Left lobe of liver (tissue), 2 donors: Measurements from ENCODE around the gene FOXL1. TPM values are rescaled to one million over a fixed set of nuclear protein-coding genes. Genes with fewer than 3 reads are reported as not detected.
A peak's percentile ranks its signal among the peaks of the same experiment; 100 is the strongest.

Experiments used
- ATAC-seq: fragments of 200-7000 bp; cut with Tn5 transposase; one replicate; pipeline ENCODE4 v1.9.1; 2020; ENCODE audit warnings: mild to moderate bottlenecking, moderate library complexity
- DNase-seq: peaks from one replicate; pipeline ENCODE4 v3.0.0-alpha.2; 2020; ENCODE audit warnings: low spot score
- total RNA-seq: library from RNA; stranded (reverse); gene quantifications from one replicate; pipeline ENCODE4 v1.2.1, GENCODE V29; 2021
- donor health status: DM: no; HTN: no; CAD: no; lungs with moderate emphysema.
- donor health status: DM: no; HTN: yes; CAD: no.

The FOXL1 gene
- total RNA-seq, 1 donor from 2014 or later = 0.28 TPM

DNA sequence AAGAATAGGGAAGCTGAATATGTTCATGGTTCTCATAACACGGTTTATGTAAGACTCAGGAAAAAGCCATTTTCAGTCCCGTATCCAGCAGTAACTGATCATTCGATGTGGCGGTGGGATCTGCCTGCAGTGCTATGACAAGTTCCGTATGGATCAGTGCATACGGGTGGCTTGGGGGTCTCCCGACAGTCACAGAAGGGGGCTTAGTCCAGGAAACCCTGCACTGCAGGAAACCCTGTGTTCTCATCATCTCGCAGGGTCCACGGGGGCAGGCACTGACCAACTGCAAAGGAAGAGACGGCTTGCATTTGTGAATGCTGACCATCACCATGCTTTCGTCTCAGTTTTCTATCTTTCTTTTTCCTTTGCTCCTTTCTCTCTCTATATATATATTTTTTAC, 31.1 kb upstream of the FOXL1 start:
- DNase-seq = no peak
- ATAC-seq = no peak

DNA sequence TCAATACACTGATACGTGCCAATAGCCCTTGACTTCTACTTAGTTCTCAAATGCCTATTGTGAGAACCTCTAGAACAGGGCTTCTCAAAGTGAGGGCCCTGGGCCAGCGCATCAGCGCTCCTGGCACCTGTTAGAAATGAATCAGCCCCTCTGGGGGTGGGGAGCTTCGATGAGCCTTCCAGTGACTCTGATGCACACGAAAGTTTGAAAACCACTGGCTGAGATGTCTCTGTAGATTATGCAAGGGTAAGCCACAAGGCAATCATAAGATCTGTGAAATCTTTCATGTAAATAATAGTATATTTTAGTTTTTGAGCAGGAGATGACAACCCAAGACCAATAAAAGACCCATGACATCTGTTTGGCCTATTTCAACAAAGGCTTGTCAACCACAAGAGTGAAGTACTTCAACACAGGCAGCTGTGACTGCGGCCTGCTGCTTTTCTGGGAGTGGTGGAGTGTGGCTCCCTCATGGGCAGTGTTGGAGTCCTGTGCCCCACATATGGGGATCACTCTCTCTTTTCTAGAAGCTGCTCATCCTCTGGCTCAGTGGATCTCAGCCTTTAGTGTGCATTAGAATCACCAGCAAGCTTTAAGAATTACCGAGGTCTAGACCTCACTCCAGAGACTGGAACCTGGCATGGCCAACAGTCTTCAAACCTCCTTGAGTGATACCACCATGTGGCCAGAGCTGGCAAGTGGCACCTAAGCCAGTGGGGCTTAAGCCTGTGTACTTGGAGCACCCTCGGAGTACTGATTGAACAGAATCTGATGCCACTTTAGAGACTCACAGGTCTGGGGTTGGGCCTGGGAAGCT, 29.1 kb upstream of the FOXL1 start:
- ATAC-seq (no peak), DNase-seq (no peak)

DNA sequence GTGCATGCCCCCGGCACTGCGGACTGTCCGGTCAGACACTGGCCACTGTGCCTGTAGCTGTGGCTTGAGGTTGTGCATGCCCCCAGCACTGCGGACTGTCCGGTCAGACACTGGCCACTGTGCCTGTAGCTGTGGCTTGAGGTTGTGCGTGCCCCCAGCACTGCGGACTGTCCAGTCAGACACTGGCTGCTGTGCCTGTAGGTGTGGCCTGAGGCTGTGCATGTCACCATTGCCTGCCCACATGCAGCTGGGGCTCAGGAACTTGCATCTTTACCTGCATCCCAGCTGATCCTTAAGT, 28.5 kb upstream of the FOXL1 start:
- ATAC-seq (no peak), DNase-seq (no peak)

DNA sequence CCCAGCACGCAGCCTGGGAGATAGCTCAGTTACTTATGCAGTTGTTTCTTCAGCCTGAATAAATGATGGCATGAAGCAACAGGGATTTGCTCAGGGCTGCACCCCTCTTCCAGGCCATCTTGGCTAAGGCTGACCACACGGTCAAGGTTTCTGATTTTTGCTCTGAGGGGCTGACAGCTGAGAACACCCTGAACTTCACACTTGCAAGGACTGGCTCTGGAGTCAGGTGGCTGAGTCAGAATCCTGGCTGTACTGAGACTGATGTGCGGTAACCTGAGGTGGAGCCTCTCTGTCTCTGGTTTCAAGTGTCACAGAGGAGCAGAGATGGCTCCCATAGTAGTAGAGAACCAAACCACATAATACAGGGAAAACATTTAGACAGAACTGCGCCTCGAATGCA, 28.1 kb upstream of the FOXL1 start:
- DNase-seq = no peak
- ATAC-seq = no peak

DNA sequence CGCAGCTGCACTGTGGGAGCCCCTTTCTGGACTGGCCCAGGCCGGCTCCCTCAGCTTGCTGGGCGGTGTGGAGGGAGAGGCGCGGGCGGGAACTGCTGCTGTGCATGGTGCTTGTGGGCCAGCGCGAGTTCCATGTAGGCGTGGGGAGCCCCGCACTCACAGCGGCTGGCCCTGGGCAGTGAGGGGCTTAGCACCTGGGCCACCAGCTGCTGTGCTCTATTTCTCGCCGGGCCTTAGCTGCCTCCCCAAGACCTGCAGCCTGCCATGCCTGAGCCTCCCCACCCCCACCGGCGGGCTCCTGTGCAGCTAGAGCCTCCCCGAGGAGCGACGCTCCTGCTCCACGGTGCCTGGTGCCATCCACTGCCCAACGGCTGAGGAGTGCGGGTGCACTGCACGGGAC, 25.0 kb upstream of the FOXL1 start:
- DNase-seq = no peak
- no peak for ATAC-seq

DNA sequence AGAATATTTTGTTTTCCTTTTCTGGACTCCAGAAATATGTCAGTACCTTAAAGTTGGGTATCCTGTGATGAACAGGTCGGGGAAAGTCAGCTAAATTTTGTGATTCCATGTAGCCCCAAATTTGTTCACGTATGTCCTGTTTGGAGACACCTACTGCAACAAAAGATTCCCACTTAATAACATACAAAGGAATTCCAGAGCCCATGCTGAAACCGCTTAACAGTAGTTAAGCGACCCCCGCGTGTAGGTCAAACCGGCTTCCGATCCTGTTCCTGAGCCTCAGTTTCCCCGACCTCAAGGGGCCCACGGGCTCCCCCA, 23.8 kb upstream of the FOXL1 start:
- DNase-seq = no peak
- ATAC-seq = no peak

DNA sequence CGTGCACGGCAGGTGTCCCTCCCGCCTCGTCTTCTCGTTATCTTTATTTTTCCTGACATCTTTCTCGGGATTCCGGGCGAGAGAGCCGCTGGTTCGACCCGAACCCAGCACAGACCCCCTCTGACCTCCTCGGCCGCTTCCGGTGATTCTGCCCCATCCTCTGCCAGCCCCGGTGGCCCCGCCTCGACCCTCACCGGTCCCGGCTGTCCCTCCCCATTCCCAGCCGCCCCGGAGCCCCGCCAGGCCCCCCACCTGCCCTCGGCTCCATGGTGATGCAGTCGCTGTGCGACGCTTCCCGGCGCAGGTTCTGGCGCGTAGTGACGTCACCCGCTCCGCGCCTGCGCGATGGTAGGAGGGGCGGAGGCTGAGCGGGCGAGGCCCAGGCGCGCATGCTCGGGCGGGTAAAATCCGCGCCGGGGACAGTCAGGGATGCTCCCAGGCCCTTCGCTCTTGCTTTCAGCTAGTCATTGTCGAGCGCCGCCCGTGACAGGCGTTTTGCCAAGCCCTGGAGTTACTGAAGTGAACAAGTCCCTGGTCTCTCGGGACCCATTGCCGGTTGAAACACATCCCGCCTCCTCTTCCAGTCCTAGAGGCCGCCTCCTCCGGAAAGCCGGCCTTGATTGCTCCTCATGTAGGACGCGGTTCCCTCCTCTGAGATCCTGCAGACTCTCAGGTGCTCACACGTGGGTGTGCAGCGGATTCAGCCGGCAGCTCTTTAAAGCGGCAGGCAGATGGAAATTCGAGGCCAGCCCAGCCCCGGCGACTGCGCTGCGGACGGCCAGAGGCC, 23.2 kb upstream of the FOXL1 start, which contains the start of gene MTHFSD:
Gene MTHFSD, minus strand, starts transcription at position 319 of the 787 bp plus-strand sequence. Its CDS starts 51 bp downstream, at position 268.
- ATAC-seq (peak; percentile 98), DNase-seq (peak; percentile 95)

DNA sequence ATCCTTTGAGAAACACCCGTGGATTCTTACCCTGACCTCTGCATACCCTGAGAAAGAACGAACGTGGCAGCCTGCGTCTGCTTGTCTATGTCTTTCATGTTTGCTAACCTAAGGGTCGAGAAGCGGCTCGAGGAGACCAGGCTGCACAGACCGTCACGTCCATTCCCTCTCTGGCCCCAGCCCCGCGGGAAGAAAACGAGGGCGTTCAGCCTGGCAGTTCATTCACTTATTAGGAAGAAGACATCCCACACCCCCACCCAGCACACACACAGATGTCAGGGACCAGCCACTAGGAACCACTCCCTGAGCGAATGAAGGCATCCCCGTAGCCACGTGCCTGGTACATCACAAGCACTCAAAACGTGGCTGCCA, 22.7 kb upstream of the FOXL1 start:
- no peak for DNase-seq
- ATAC-seq = no peak

DNA sequence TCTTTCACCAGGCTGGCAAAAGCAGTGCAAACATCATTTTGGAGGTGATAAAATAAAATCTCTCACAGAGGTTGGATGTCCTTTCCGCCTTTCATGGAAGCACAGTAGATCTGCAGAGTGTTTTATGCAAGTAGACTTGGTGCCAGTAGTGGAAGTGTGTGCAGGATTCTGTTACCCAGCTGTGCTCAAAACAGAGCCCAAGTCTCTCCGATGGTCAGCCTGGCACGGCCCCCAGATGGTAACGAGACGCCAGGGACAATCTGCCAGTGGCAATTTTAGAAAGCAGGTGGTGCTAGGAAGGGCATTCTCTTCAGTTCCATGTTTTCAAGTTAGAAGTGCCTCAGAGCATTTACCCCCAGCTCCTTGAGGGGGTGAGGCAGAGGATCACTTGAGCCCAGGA, 21.8 kb upstream of the FOXL1 start:
- no peak for DNase-seq
- ATAC-seq = no peak

DNA sequence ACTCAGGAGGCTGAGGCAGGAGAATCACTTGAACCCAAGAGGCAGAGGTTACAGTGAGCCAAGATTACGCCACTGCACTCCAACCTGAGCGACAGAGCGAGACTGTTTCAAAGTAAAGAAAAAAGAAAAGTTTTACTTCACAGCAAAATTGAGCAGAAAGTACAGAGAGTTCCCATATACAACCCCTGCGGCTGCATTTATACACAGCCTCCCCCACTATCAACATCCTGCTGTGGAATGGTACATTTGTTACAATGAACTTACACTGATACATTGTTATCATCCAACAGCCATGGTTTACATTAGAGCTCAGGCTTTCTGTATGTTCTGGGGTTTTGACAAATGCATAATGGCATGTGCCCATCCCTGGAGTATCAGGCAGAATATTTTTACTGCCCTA, 20.8 kb upstream of the FOXL1 start:
- ATAC-seq = no peak

DNA sequence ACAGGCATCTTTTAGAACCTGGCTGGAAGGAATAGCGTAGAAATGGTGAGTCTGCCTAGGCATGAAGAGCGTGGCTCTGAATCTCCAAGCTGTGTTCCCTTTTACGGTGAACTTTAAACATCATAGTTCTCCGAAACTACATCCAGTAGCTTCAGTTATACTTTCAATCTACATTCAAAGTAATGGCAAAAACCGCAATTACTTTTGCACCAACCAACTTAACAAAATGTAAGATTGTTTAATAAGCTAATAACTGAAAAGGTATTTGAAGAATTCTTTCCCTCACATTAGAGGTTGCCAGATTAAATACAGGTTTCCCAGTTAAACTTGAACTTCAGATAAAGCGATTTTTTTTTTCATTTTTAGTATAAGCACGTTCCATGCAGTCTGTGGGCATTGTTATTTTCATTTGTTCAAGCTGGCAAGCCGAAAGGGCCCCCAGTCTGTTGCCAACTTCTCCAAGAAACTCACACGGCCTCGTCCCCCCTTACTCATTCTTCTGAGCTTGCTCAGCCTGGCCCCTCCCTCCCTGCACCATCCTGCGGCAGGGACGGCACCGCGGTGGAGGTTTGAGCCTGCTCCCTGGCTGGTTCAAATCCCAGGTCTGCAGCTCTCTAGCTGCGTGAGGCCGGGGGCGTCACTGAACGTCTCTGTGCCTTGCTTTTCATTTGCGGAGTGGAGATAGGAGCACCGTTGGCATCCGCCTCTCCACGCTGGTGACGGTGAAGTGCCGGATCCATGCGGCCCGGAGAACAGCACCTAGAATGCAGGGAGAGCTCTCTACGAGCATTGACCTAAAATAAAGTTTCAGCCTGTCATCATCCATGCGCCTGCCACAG, 19.8 kb upstream of the FOXL1 start:
- no peak for ATAC-seq

More for the DNA sequence above, 20.8 kb upstream of the FOXL1 start:
- DNase-seq = no peak

DNA sequence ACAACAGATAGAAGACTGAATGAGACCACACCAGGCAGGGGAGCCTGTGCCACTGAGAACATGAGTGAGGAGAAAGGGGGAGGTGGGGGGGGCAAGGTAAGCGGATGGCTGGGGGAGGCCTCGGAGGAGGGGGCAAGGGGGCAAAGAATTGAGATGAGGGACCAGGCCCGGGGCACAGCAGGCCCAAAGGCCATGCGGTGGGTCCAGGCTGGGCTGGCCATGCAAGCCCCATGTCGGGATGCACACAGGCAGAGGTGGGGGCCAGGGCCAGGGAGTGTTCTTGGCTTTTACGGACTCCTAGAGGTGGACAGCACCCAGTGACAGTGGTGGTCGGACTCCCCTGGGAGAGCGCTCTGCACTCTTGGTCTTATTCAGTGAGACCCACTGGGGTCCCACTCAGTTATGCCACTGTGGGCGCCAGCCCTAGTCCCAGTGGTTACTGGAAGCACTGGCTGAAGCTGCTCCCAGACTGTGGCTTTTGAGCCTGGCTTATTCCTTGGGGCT, 18.5 kb upstream of the FOXL1 start:
- no peak for ATAC-seq
- DNase-seq = no peak

More for the DNA sequence above, 19.8 kb upstream of the FOXL1 start:
- no peak for DNase-seq

DNA sequence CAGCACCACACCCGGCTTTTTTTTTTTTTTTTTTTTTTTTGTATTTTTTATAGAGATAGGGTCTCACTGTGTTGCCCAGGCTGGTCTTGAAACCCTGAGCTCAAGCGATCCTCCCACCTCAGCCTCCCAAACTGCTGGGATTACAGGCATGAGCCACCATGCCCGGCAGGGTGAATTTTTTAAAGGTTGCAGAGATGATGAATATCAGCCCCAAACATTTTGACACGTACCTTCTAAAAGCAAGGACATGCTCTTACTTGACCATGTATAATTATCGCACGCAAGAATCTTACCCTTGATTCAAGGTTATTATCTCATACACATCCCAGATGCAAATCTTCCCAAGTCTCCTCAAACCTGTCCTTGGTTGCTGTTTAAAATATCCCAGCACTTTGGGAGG, 16.0 kb upstream of the FOXL1 start:
- ATAC-seq (no peak), DNase-seq (no peak)

DNA sequence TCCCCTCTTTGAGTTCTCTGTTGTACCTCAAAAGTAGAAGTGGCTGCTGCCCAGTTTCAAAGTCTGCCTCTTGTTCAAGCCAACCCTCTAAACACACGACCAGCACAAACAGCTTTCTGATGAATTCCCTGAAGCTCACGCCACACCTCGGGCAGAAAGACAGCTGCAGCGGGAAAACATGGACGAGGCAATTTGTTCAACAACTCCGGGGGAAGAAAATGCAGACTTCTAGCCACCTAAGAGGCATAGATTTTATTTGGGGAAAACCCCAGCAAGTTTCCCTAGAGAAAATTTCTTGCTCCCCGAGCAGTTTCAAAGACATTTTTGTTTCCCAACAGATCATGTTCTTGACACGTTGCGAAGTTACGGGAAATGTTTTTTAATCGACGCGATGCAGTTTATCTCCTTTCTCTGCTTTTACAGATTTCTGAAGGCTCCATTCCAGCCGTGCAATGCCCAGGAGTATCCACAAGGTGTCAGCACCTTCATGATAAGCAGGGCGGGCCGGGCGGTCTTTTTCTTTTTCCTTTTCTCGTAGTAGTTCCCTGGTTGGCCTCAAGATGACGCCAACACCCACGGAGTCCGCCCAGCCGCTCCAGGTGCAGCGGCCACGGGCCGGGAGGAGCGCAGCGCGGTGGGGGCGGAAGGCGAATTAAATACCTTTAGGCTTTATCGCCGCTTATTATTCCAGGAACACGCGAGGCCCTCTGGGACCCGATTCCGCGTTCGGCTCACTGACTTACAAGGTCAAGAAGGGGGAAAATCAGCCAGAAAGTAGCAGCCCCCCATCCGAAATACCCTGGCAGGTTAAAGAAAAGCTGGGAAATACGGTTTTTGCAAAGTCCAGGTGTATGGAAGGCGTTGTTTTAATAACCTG, 14.6 kb upstream of the FOXL1 start:
- peak; percentile 100 for ATAC-seq
- DNase-seq = peak; percentile 83

DNA sequence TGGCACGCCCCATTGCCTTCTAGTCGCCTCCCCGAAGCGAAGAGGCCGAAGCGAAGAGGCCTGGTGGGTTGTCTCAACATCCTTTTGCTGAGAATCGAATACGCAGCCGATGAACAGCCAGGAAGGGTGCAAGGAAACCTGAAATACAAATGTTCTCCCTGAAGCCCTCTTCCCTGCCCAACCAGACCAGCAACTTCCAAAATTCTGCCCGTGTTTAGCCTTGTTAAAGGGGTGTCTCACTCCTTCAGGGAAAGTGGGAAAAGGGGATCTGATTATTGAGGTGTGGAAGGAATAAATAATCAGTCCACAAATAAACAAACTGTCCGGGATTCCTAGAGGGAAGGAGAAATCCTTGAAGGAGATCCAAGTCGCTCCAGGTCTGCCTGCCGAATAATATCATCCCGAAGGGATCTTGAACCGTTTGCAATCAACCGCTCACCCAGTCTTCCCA, 13.1 kb upstream of the FOXL1 start:
- ATAC-seq = no peak
- no peak for DNase-seq

DNA sequence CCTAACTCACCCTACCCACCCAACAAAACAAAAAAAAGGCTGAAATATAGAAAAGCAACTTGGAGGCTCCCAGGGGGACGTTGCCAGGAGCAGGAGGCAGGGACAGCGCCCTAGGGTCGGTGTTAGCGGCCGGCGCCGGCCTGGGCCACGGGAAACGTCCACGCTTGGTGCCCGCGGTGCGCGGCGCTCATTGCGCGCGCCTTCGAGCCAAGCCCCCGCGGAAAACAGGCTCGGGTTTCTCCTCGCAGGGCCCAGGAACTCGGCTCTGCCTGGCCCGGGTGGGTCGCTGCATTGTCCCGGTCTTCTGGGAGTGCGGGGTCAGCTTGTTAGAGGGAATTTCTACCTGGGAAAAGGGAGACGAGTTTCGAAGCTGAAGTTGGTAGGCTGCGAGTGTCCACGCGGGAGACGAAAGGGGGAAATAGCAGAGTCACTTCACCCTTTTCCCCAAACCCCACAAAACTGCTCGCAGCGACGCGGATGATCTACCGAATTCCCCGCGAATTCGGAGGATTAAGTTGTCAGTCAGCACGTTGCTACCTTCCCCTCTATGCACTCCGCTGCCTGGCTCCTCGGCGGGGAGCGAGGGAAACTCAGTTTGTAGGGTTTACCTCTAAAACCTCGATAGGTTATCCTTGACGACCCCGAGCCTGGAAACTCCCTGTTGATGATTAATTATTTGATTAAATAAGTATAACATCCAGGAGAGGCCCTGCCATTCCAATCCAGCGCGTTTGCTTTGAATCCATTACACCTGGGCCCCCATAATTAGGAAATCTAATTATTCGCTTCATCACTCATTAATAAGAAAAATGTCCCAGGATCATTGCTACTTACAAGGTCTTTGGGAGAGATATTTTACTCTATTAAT, 12.5 kb upstream of the FOXL1 start:
- DNase-seq (no peak), ATAC-seq (no peak)

DNA sequence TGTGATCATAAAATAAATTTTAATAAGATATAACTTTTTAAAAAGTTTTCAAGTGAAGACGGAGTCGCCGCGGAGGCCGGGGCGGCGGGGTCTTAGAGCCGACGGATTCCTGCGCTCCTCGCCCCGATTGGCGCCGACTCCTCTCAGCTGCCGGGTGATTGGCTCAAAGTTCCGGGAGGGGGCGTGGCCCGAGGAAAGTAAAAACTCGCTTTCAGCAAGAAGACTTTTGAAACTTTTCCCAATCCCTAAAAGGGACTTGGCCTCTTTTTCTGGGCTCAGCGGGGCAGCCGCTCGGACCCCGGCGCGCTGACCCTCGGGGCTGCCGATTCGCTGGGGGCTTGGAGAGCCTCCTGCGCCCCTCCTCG, 11.8 kb upstream of the FOXL1 start, which contains the start of gene FOXC2:
Gene FOXC2, plus strand, starts transcription at position 229 of the 365 bp plus-strand sequence. CDS start 507 bp downstream, outside the sequence.
- DNase-seq (no peak), ATAC-seq (no peak)

DNA sequence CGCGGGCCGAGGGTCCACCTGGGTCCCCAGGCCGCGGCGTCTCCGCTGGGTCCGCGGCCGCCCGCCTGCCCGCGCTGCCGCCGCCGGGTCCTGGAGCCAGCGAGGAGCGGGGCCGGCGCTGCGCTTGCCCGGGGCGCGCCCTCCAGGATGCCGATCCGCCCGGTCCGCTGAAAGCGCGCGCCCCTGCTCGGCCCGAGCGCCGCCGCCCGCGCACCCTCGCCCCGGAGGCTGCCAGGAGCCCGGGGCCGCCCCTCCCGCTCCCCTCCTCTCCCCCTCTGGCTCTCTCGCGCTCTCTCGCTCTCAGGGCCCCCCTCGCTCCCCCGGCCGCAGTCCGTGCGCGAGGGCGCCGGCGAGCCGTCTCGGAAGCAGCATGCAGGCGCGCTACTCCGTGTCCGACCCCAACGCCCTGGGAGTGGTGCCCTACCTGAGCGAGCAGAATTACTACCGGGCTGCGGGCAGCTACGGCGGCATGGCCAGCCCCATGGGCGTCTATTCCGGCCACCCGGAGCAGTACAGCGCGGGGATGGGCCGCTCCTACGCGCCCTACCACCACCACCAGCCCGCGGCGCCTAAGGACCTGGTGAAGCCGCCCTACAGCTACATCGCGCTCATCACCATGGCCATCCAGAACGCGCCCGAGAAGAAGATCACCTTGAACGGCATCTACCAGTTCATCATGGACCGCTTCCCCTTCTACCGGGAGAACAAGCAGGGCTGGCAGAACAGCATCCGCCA, 11.2 kb upstream of the FOXL1 start:
- DNase-seq (no peak), ATAC-seq (no peak)
